Upper lobe of left lung (tissue), 4 donors: ENCODE data around the gene CBFA2T3.

Experiments
- POLR2A ChIP-seq, 4 donors: fragments of 450-650 bp; IDR thresholded peaks; one replicate each; pipeline ENCODE4 v1.5.1; 2016 to 2017; ENCODE audit warnings: antibody characterized with exemption in 4 of 4, mild to moderate bottlenecking in 2 of 4
- TF ChIP-seq, protein P1 (sequence below), 6 experiments: fragments of 450-650 bp in 4 of 6; fragments of 200-600 bp in 2 of 6; sonication (generic) in 2 of 6; IDR thresholded peaks; one replicate each; pipeline ENCODE4 v1.5.1; 2016 to 2019; ENCODE audit warnings: antibody characterized with exemption in 6 of 6

DNA sequence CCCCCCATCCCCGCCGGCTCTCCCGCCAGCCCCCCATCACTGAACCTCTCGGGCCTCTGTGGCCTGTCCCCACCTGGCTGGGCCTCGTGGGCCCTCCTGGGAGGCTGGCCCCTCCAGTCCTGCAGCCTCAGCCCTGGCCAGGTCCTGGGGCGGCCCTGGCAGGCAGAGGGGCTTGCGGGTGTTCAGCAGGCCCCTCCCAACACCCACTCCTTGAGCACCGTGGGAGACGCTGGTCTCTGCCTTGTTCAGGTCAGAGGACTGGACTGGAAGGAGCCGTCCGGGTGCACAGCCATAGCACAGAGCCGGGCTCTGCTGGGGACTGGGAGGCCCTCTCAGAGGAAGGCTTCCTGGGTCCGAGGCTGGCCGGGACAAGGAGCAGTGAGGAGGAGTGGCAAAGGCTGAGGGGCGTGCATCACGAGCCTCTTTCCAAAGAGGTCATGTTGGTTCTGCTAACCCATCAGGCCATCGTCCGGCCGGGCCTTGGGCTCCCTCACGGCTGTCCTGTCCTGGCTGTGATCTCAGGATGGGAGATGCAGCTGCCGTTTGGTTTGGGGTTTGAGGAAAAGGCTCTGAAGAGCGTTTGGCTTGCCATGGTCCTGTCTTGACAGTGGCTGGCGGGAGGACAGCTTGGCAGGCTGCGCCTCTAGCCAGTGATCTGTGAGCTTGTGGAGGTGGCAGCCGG is 104.2 kb downstream of the CBFA2T3 start:
- TF ChIP-seq, protein P1, sequence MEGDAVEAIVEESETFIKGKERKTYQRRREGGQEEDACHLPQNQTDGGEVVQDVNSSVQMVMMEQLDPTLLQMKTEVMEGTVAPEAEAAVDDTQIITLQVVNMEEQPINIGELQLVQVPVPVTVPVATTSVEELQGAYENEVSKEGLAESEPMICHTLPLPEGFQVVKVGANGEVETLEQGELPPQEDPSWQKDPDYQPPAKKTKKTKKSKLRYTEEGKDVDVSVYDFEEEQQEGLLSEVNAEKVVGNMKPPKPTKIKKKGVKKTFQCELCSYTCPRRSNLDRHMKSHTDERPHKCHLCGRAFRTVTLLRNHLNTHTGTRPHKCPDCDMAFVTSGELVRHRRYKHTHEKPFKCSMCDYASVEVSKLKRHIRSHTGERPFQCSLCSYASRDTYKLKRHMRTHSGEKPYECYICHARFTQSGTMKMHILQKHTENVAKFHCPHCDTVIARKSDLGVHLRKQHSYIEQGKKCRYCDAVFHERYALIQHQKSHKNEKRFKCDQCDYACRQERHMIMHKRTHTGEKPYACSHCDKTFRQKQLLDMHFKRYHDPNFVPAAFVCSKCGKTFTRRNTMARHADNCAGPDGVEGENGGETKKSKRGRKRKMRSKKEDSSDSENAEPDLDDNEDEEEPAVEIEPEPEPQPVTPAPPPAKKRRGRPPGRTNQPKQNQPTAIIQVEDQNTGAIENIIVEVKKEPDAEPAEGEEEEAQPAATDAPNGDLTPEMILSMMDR (IDR thresholded peaks at IDR 0.05) = no peak
- TF ChIP-seq POLR2A (IDR thresholded peaks at IDR 0.05) = no peak
